ENCODE results near the gene PTPN22.

Gene PTPN22

GRCh38 chr1:113871597-113872113 is at the start of gene PTPN22:
TSS of gene PTPN22 (minus strand) at chr1:113871712.
- peak; percentile 92 for DNase-seq

GRCh38 chr1:113918243-113918642 is 46.7 kb upstream of the PTPN22 start:
- DNase-seq, result no peak

- no peak for DNase-seq
Measured at GRCh38 chr1:113917400-113918082, 46.0 kb upstream of the PTPN22 start.

- DNase-seq, result no peak
Measured at GRCh38 chr1:113916974-113917373, 45.5 kb upstream of the PTPN22 start.

GRCh38 chr1:113913887-113914664 is 42.6 kb upstream of the PTPN22 start:
- no peak for DNase-seq

GRCh38 chr1:113913312-113913668 is 41.8 kb upstream of the PTPN22 start:
- no peak for DNase-seq

GRCh38 chr1:113912594-113913311 is 41.2 kb upstream of the PTPN22 start:
- DNase-seq, result no peak

GRCh38 chr1:113905435-113905861 is 33.9 kb upstream of the PTPN22 start:
- DNase-seq, result no peak

- peak; percentile 99 for DNase-seq
Measured at GRCh38 chr1:113904674-113905434, 33.3 kb upstream of the PTPN22 start, which contains the start of the genes AP4B1 and DCLRE1B. TSS of gene AP4B1 (minus strand) at chr1:113904799. CDS start at chr1:113904717, 82 bp downstream. TSS of gene DCLRE1B (plus strand) at chr1:113905326. CDS start at chr1:113905587, 261 bp downstream.

GRCh38 chr1:113904293-113904673 is 32.8 kb upstream of the PTPN22 start:
- no peak for DNase-seq

GRCh38 chr1:113903501-113904292 is 32.2 kb upstream of the PTPN22 start:
- peak; percentile 39 for DNase-seq

GRCh38 chr1:113901191-113901590 is 29.7 kb upstream of the PTPN22 start:
- DNase-seq, result no peak

GRCh38 chr1:113899111-113899510 is 27.6 kb upstream of the PTPN22 start:
- no peak for DNase-seq

- no peak for DNase-seq
Measured at GRCh38 chr1:113898241-113898814, 26.8 kb upstream of the PTPN22 start.

- DNase-seq, result no peak
Measured at GRCh38 chr1:113895961-113896360, 24.4 kb upstream of the PTPN22 start.

- DNase-seq, result no peak
Measured at GRCh38 chr1:113895098-113895497, 23.6 kb upstream of the PTPN22 start.

- DNase-seq, result no peak
Measured at GRCh38 chr1:113893267-113893666, 21.8 kb upstream of the PTPN22 start.

- no peak for DNase-seq
Measured at GRCh38 chr1:113891631-113892220, 20.2 kb upstream of the PTPN22 start.

- DNase-seq, result no peak
Measured at GRCh38 chr1:113890816-113891215, 19.3 kb upstream of the PTPN22 start.

- no peak for DNase-seq
Measured at GRCh38 chr1:113887402-113888175, 16.1 kb upstream of the PTPN22 start, which contains the start of gene BCL2L15. TSS of gene BCL2L15 (minus strand) at chr1:113887581. CDS start at chr1:113887375, 206 bp downstream.
